ENCODE data around the gene MAN1A2. TPM values are rescaled to one million over a fixed set of nuclear protein-coding genes. Genes with fewer than 3 reads are reported as not detected.

The MAN1A2 gene
- polyA plus RNA-seq, 4 donors: 37.9 to 51.0 (median 47.3) TPM

GRCh38 chr1:117572546-117572945 lies 205.3 kb downstream of the MAN1A2 start:
- DNase-seq (ENCODE audit: low read depth in 4 of 4, low spot score in 3 of 4): no peak

GRCh38 chr1:117573386-117574023 lies 206.3 kb downstream of the MAN1A2 start:
- DNase-seq (ENCODE audit: low read depth in 4 of 4, low spot score in 3 of 4): no peak

GRCh38 chr1:117574161-117574835 lies 207.0 kb downstream of the MAN1A2 start:
- no peak for DNase-seq (ENCODE audit: low read depth in 4 of 4, low spot score in 3 of 4)

- DNase-seq (ENCODE audit: low read depth in 4 of 4, low spot score in 3 of 4): no peak
These were observed 208.5 kb downstream of the MAN1A2 start for GRCh38 chr1:117575586-117576225.

GRCh38 chr1:117576236-117576635 lies 209.0 kb downstream of the MAN1A2 start:
- DNase-seq (ENCODE audit: low read depth in 4 of 4, low spot score in 3 of 4): no peak

GRCh38 chr1:117577191-117577885 lies 210.1 kb downstream of the MAN1A2 start:
- no peak for DNase-seq (ENCODE audit: low read depth in 4 of 4, low spot score in 3 of 4)

GRCh38 chr1:117578466-117578865 lies 211.2 kb downstream of the MAN1A2 start:
- DNase-seq (ENCODE audit: low read depth in 4 of 4, low spot score in 3 of 4): no peak

Other genes starting within 250 kb of the MAN1A2 start
- gene TRIM45, start 245.7 kb upstream of the MAN1A2 start, polyA plus RNA-seq (ENCODE audit: insufficient read length in 4 of 4): 10 to 100 TPM; 15.8 to 29.2 (median 21.2) TPM
- 10 to 100 TPM in 3 of 4 donors, 1 to 10 TPM in 1; 1.8 to 28.5 (median 16.0) TPM for gene VTCN1, start 156.5 kb upstream of the MAN1A2 start, polyA plus RNA-seq (ENCODE audit: insufficient read length in 4 of 4)
- 10 to 100 TPM in 1 of 4 donors, 1 to 10 TPM in 3; 3.0 to 13.4 (median 3.4) TPM for gene TENT5C, start 238.6 kb downstream of the MAN1A2 start, polyA plus RNA-seq (ENCODE audit: insufficient read length in 4 of 4)